T47D (cell line): ENCODE measurements around the gene CAMK2A.

Source experiments
- DNase-seq, 2 experiments: peaks; one replicate each; pipeline versions ENCODE4 v3.0.0 to v3.0.0-alpha.2; 2011 to 2012; ENCODE audit warnings: low read depth in 1 of 2, low spot score in 1 of 2
- JUND ChIP-seq: IDR thresholded peaks from 2 replicates; pipeline ENCODE4 v1.6.1; 2012; ENCODE audit warnings: low read depth
- in situ Hi-C: cut with HindIII; loops from 2 replicates; pipeline ENCODE4 v1.10.0; 2016; ENCODE audit warnings: low sequenced_read_pairs, low pct_unique_long_range_greater_than_20kb

Gene CAMK2A

GRCh38 chr5:150289551-150290390, at the start of gene CAMK2A:
Gene CAMK2A, minus strand, starts transcription at chr5:150289773. Its CDS starts 148 bp downstream, at chr5:150289625.
- in situ Hi-C loops: no loop called here
- TF ChIP-seq JUND: no peak
- peak in 1 of 2 experiments; percentile 69 for DNase-seq

DNA sequence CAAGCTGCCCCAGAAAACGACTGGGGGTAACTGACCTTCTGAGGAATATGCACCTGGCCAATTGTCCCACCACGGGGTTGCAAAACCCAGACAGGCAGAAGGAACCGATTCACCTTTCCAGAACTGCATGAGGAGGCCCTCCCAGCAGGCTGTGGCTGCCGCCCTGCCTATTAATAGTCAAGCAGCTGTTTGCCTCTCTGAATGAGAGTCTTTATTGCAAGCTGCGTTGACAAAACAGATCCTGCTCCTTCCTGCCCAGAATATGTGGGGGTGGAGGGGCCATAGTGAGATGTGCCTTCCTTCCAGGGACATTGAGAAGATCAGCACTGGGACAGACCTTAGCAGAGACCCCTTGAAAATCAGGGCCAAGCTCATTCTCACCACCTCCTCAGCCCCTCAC, 49.6 kb upstream of the CAMK2A start:
- DNase-seq: no peak
- TF ChIP-seq JUND: no peak
- in situ Hi-C loops: no loop called here

DNA sequence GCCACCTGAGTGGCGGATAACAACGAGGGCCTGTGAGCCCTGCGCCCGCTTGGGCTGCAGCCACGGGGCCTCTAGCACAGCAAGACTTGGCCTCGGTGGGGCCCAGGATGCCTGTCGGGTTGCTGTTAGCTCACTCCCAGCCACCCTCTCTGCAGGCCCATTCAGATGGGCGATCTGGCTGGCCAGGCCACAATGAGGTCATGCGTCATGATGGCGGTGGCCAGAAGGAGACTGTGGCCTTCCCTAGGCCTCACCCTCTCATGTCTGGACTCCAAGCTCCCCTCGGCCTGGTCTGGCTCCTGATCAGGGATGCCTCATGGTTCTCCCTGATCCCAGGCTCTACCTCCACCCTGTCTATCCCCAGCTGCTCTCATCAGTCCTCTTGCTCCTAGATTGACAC, 49.0 kb upstream of the CAMK2A start:
- in situ Hi-C loops: no loop called here
- TF ChIP-seq JUND: no peak

DNA sequence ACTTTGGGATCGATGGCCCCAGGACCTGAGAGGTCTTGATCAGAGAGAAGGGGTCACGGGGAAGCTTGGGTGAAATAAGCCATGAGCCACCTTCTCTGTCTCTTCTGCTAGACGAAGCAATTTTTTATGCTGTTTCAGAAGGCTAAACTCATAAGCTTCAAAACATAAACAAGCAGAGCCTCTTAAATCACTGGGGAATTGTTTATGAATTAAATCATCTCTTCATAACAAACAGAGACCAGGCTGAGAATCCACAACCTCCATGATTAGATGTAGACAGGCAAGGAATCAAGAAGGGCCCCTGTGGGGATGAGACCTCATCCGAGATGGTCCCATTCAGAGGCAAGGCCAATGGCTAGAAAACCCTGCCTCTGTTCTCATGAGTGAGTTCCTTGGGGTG, 46.2 kb upstream of the CAMK2A start:
- in situ Hi-C loops: no loop called here
- DNase-seq: no peak
- no peak for TF ChIP-seq JUND

More for the DNA sequence above, 49.0 kb upstream of the CAMK2A start:
- no peak for DNase-seq

- no peak for TF ChIP-seq JUND
- in situ Hi-C loops: no loop called here
- no peak for DNase-seq
Measured at GRCh38 chr5:150333400-150333799, 43.8 kb upstream of the CAMK2A start.

GRCh38 chr5:150329881-150330876, 40.6 kb upstream of the CAMK2A start:
- DNase-seq: no peak
- no peak for TF ChIP-seq JUND
- in situ Hi-C loops: no loop called here

GRCh38 chr5:150329038-150329437, 39.5 kb upstream of the CAMK2A start:
- no peak for DNase-seq
- no peak for TF ChIP-seq JUND
- in situ Hi-C loops: no loop called here

- DNase-seq: no peak
- no peak for TF ChIP-seq JUND
- in situ Hi-C loops: no loop called here
Measured at GRCh38 chr5:150328515-150328914, 38.9 kb upstream of the CAMK2A start.

- in situ Hi-C loops: no loop called here
- no peak for TF ChIP-seq JUND
Measured at GRCh38 chr5:150327139-150327538, 37.6 kb upstream of the CAMK2A start.

DNA sequence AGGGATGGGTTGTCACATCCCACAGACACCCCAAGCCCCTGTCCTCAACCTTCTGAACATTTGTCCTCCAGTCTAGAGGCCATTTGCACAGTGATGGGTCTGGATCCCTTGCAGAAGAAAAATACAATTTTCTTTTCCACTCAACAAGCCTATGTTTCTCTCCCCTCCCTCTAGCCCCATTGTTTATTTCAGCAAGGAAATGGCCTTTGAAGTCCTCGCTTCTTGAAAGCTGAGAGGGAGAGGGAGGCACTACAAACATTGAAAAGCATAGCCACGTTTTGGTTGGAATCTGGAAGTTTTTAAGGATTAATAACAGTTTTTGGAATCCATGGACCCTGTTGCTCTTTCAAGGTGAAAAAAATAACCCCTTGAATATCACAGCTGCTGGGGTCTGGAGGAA, 37.1 kb upstream of the CAMK2A start:
- in situ Hi-C loops: no loop called here
- DNase-seq: no peak
- no peak for TF ChIP-seq JUND

More at GRCh38 chr5:150327139-150327538, 37.6 kb upstream of the CAMK2A start:
- no peak for DNase-seq

DNA sequence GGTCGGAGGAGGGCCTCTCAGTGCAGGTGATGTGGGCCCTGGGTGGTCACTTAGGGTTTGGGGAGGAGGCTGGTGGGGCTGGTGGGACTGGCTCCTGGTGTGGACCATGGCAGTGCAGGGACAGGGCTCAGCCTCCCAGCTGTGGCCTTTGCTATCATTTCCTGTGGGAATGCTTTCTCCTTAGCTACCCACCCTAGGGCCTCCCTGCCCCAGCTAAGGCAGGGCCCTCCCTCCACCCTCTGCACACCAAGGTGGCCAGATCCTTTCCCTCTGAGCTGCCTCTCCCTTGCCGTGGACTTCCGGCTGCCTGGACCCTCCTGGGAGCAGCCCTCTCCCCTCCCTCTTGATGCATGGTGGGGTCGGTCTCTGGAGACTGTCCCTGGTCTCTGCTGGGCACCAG, 35.9 kb upstream of the CAMK2A start:
- no peak for DNase-seq
- no peak for TF ChIP-seq JUND
- in situ Hi-C loops: no loop called here

- DNase-seq: no peak
- TF ChIP-seq JUND: no peak
- in situ Hi-C loops: no loop called here
Measured at GRCh38 chr5:150323819-150324218, 34.2 kb upstream of the CAMK2A start.

DNA sequence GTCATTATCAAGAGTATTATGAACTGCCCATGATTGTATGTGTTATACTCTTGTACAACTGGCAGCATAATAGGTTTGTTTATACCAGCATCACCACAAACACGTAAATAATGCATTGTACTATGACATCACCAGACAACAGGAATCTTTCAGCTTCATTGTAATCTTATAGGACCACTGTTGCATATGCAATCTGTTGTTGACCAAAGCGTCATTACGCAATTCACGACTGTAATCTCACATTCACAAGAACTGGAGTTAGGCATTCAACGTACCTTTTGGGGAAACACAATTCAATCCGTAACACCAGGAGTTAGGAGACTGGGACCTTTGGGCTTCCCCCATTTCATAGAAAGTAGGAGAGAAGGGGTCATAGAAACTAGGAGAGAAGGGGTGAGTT, 33.5 kb upstream of the CAMK2A start:
- no peak for TF ChIP-seq JUND
- in situ Hi-C loops: no loop called here
- no peak for DNase-seq
